Cardiac fibroblast (primary cell): Measurements from ENCODE around the gene NR2C2.
A peak's percentile ranks its signal among the peaks of the same experiment; 100 is the strongest.
"Not testable (repeated sequence)": the region's sequence is repeated elsewhere in the genome, so short reads cannot be mapped to it uniquely, and the experiment has no call there.

Experiments
- DNase-seq, 2 donors: peaks; one replicate each; pipeline versions ENCODE4 v3.0.0 to v3.0.0-alpha.2; 2010; ENCODE audit warnings: low read depth in 2 of 2
- H3K4me3 ChIP-seq, 2 donors: replicated peaks in 1 of 2; 1 replicate in 1 of 2; 2 replicates in 1 of 2; pipeline ENCODE4 v1.5.1; 2011; ENCODE audit warnings: low read depth in 2 of 2, low read length in 2 of 2, mild to moderate bottlenecking in 2 of 2, moderate library complexity in 1 of 2
- TF ChIP-seq, protein P1 (sequence below): IDR thresholded peaks from one replicate; pipeline ENCODE4 v1.5.1; 2011; ENCODE audit warnings: low read depth, mild to moderate bottlenecking, low read length, inconsistent platforms

Gene NR2C2

DNA sequence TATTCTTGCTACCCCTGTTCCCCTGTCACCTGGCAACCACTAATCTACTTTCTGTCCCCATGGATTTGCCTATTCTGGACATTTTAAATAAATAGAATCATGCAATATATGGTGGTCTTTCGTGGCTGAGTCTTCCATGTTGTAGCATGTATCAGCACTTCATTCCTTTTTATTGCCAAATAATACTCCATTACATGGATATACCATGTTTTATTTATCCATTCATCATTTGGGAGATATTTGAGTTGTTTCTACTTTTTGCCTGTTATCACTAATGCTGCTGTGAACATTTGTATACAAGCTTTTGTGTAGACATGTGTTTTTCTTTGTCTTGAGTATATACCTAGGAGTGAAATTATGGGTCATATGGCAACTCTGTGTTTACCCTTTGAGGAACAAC, 50.6 kb downstream of the NR2C2 start:
- DNase-seq = no peak
- TF ChIP-seq, protein P1, sequence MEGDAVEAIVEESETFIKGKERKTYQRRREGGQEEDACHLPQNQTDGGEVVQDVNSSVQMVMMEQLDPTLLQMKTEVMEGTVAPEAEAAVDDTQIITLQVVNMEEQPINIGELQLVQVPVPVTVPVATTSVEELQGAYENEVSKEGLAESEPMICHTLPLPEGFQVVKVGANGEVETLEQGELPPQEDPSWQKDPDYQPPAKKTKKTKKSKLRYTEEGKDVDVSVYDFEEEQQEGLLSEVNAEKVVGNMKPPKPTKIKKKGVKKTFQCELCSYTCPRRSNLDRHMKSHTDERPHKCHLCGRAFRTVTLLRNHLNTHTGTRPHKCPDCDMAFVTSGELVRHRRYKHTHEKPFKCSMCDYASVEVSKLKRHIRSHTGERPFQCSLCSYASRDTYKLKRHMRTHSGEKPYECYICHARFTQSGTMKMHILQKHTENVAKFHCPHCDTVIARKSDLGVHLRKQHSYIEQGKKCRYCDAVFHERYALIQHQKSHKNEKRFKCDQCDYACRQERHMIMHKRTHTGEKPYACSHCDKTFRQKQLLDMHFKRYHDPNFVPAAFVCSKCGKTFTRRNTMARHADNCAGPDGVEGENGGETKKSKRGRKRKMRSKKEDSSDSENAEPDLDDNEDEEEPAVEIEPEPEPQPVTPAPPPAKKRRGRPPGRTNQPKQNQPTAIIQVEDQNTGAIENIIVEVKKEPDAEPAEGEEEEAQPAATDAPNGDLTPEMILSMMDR = no peak
- no peak overlapping the region for H3K4me3 ChIP-seq

DNA sequence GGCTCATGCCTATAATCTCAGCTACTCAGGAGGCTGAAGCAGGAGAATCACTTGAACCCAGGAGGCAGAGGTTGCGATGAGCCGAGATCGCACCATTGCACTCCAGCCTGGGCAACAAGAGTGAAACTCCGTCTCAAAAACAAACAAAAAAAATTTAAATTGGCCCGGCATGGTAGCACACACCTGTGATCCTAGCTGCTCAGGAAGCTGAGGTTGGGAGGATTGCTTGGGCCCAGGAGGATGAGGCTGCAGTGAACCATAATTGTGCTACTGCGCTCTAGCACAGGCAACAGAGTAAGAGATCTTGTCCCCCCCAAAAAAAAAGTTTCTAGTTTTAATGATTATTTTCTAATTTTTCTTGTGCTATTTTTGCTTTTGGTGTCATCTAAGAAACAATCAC, 51.8 kb downstream of the NR2C2 start:
- not testable (repeated sequence) for H3K4me3 ChIP-seq, DNase-seq

- H3K4me3 ChIP-seq = no peak overlapping the region
- peak; percentile 82 to 84 for DNase-seq
- TF ChIP-seq, protein P1 = no peak
Observed at GRCh38 chr3:15007681-15008141, 60.3 kb downstream of the NR2C2 start.

DNA sequence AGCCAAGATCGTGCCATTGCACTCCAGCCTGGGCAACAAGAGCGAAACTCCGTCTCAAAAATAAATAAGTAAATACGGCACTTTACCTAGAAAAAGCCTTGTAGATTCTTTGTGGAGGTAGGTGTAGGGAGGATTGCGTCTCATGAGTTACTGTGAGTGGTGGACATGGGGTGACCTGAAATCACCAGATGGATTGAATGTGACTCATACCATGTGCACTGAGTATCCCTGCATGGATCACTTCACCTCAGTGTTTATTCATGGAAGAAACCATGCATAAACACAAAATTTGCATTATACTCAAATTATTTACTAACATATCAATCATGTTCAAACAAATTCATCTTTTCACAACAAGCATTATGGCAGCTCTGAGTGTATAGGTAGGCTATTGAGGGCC, 61.8 kb downstream of the NR2C2 start:
- peak in 1 of 2 donors; percentile 15 for DNase-seq
- TF ChIP-seq, protein P1 = no peak
- no peak overlapping the region for H3K4me3 ChIP-seq

- DNase-seq = no peak
- TF ChIP-seq, protein P1 = no peak
Observed at GRCh38 chr3:15010664-15011063, 63.3 kb downstream of the NR2C2 start.

GRCh38 chr3:15011174-15011573, 63.8 kb downstream of the NR2C2 start:
- TF ChIP-seq, protein P1 = no peak
- no peak overlapping the region for H3K4me3 ChIP-seq
- no peak for DNase-seq

More at GRCh38 chr3:15010664-15011063, 63.3 kb downstream of the NR2C2 start:
- H3K4me3 ChIP-seq = no peak overlapping the region

DNA sequence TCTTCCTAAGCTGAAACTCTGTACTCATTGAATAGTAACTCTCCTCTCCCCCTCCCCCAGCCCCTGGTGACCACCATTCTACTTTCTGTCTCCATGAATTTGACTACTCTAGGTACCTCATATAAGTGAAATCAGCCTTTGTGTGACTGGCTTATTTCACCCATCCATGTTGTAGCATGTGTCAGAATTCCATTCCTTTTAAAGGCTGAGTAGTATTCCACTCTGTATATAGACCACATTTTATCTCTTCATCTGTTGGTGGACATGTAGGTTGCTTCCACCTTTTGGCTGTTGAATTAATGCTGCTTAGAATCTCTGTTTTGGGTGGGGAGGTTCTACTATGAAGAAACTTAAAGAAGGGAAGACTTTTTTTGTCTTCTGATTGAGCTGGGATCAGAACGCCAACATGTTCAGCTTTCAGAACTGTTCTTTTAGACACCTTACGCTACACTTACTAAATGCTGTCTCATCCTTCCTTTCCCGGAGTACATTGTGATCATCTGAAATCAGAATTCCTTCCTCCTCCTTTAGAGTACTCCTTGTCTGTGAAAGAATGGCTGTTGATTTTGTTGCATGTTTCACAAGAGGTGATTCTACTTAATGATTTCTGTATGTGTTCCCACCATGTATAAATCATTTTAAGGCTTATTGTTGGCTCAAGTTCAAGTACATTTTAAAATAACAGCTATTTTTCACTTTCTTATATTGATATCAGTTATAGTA, 67.4 kb downstream of the NR2C2 start:
- peak in 1 of 2 donors; percentile 74 for DNase-seq
- TF ChIP-seq, protein P1 = no peak
- H3K4me3 ChIP-seq = no peak overlapping the region
